H1 (cell line): ENCODE measurements around the gene ABCB7. TPM values are rescaled to one million over a fixed set of nuclear protein-coding genes. Genes with fewer than 3 reads are reported as not detected.

Experiments
- CTCF ChIA-PET: fragments of 300-600 bp; sonication (Branson Sonifier 250); formaldehyde crosslinking; loops from one replicate; lab custom pipeline; 2021; ENCODE audit not compliant: partially characterized antibody; lab: Charles Lee
- POLR2A ChIA-PET: fragments of 300-600 bp; sonication (Branson Sonifier 250); formaldehyde crosslinking; loops from one replicate; lab custom pipeline; 2021; ENCODE audit warnings: inconsistent platforms; ENCODE audit not compliant: partially characterized antibody; lab: Charles Lee
- DNase-seq, 2 experiments: peaks; one replicate each; pipeline versions ENCODE4 v3.0.0 to v3.0.0-alpha.2; 2010 to 2022; ENCODE audit warnings: low spot score in 2 of 2, low read depth in 1 of 2, mixed read lengths in 1 of 2
- FAIRE-seq: peaks from 2 replicates; lab custom pipeline; 2011; peaks lifted over from hg19 to GRCh38; lab: Jason Lieb, UNC
- H2AFZ ChIP-seq: 2 replicates; pipeline ENCODE4 v1.8.1; 2012; ENCODE audit warnings: low read length, inconsistent platforms
- H2AK5ac ChIP-seq: 2 replicates; pipeline ENCODE4 v1.6.1; 2013; ENCODE audit warnings: low read depth, low read length
- H2BK120ac ChIP-seq: replicated peaks from 2 replicates; pipeline ENCODE3; 2013; ENCODE audit warnings: low read depth, low read length, inconsistent platforms
- H2BK12ac ChIP-seq: 2 replicates; pipeline ENCODE4 v1.6.1; 2013; ENCODE audit warnings: low read depth, low read length
- H2BK15ac ChIP-seq: 2 replicates; pipeline ENCODE4 v1.6.1; 2013; ENCODE audit warnings: low read length
- H2BK20ac ChIP-seq: 2 replicates; pipeline ENCODE4 v1.6.1; 2013; ENCODE audit warnings: low read length
- H2BK5ac ChIP-seq: 2 replicates; pipeline ENCODE4 v1.6.1; 2013; ENCODE audit warnings: low read depth, low read length
- H3K14ac ChIP-seq: 2 replicates; pipeline ENCODE4 v1.6.1; 2013; ENCODE audit warnings: inconsistent platforms; ENCODE audit not compliant: insufficient read length
- H3K18ac ChIP-seq: 2 replicates; pipeline ENCODE4 v1.6.1; 2013; ENCODE audit warnings: low read length; ENCODE audit errors: extremely low read depth
- H3K23ac ChIP-seq: 2 replicates; pipeline ENCODE4 v1.6.1; 2013; ENCODE audit warnings: inconsistent platforms; ENCODE audit not compliant: insufficient read length
- H3K23me2 ChIP-seq: 2 replicates; pipeline ENCODE4 v1.6.1; 2013; ENCODE audit warnings: low read depth, low read length
- H3K27ac ChIP-seq: 2 replicates; pipeline ENCODE4 v1.6.1; 2011; ENCODE audit warnings: low read depth, low read length, inconsistent platforms
- H3K27me3 ChIP-seq, 4 experiments: replicated peaks in 1 of 4; 1 replicate in 1 of 4; 2 replicates in 3 of 4; pipeline versions ENCODE4 v1.6.1 to v1.8.1; 2011 to 2013; ENCODE audit warnings: low read length in 3 of 4, mild to moderate bottlenecking in 3 of 4, inconsistent platforms in 2 of 4, mixed read lengths in 2 of 4, moderate library complexity in 1 of 4; ENCODE audit not compliant: control insufficient read depth in 3 of 4, insufficient read depth in 3 of 4; ENCODE audit errors: extremely low read depth in 1 of 4
- H3K36me3 ChIP-seq, 4 experiments: 2 replicates each; pipeline versions ENCODE4 v1.6.1 to v1.8.1; 2011 to 2013; ENCODE audit warnings: mild to moderate bottlenecking in 4 of 4, low read length in 3 of 4, moderate library complexity in 2 of 4, control low read depth in 1 of 4, inconsistent platforms in 1 of 4; ENCODE audit not compliant: insufficient read depth in 4 of 4, control insufficient read depth in 2 of 4
- H3K4ac ChIP-seq: replicated peaks from 2 replicates; pipeline ENCODE3; 2013; ENCODE audit warnings: low read length, low read depth, mixed read lengths, inconsistent platforms; ENCODE audit not compliant: insufficient read length
- H3K4me1 ChIP-seq, 4 experiments: replicated peaks in 1 of 4; 1 replicate in 1 of 4; 2 replicates in 3 of 4; pipeline versions ENCODE4 v1.6.1 to v1.8.1; 2011 to 2013; ENCODE audit warnings: low read length in 3 of 4, inconsistent platforms in 2 of 4, mixed read lengths in 1 of 4; ENCODE audit not compliant: insufficient read depth in 4 of 4, control insufficient read depth in 3 of 4
- H3K4me2 ChIP-seq, 2 experiments: 2 replicates each; pipeline versions ENCODE4 v1.6.1 to v1.8.1; 2011 to 2013; ENCODE audit warnings: low read depth in 2 of 2, low read length in 2 of 2, control low read depth in 1 of 2, inconsistent platforms in 1 of 2, mild to moderate bottlenecking in 1 of 2; ENCODE audit not compliant: insufficient read depth in 1 of 2
- H3K4me3 ChIP-seq, 4 experiments: fragments of 200-600, 300-600 bp in 1 of 4; sonication (generic), shearing (Covaris generic), sonication (Bioruptor Twin) in 1 of 4; 2 replicates each; pipeline versions ENCODE4 v1.5.1 to v1.8.1; 2011 to 2016; ENCODE audit warnings: low read length in 4 of 4, low read depth in 3 of 4, control low read depth in 2 of 4, inconsistent platforms in 2 of 4, mild to moderate bottlenecking in 2 of 4, mixed read lengths in 1 of 4, moderate library complexity in 1 of 4; ENCODE audit not compliant: insufficient read depth in 2 of 4; ENCODE audit errors: extremely low read depth in 1 of 4
- H3K56ac ChIP-seq: replicated peaks from 2 replicates; pipeline ENCODE3; 2013; ENCODE audit warnings: low read depth, mild to moderate bottlenecking, mixed read lengths, low read length, inconsistent platforms; ENCODE audit not compliant: insufficient read length
- H3K79me1 ChIP-seq: 2 replicates; pipeline ENCODE4 v1.6.1; 2013; ENCODE audit warnings: low read depth, low read length, control low read depth
- H3K79me2 ChIP-seq, 2 experiments: 2 replicates each; pipeline versions ENCODE4 v1.6.1 to v1.8.1; 2012 to 2013; ENCODE audit warnings: low read length in 2 of 2, mild to moderate bottlenecking in 2 of 2, inconsistent platforms in 1 of 2; ENCODE audit not compliant: insufficient read depth in 2 of 2, control insufficient read depth in 1 of 2
- H3K9ac ChIP-seq, 4 experiments: replicated peaks in 1 of 4; 1 replicate in 1 of 4; 2 replicates in 3 of 4; pipeline versions ENCODE4 v1.6.1 to v1.8.1; 2011 to 2013; ENCODE audit warnings: low read depth in 3 of 4, low read length in 3 of 4, control low read depth in 2 of 4, mild to moderate bottlenecking in 2 of 4, moderate library complexity in 2 of 4, inconsistent platforms in 1 of 4; ENCODE audit errors: extremely low read depth in 1 of 4
- H3K9me3 ChIP-seq, 2 experiments: 2 replicates each; pipeline versions ENCODE4 v1.6.1 to v1.8.1; 2012 to 2013; ENCODE audit warnings: mild to moderate bottlenecking in 2 of 2, moderate library complexity in 2 of 2, control low read depth in 1 of 2, inconsistent platforms in 1 of 2, low read depth in 1 of 2, low read length in 1 of 2, mixed read lengths in 1 of 2; ENCODE audit not compliant: insufficient read depth in 2 of 2
- H4K20me1 ChIP-seq, 2 experiments: replicated peaks in 1 of 2; 2 replicates each; pipeline versions ENCODE3 to v1.8.1; 2011 to 2013; ENCODE audit warnings: inconsistent platforms in 2 of 2, low read length in 2 of 2, mild to moderate bottlenecking in 1 of 2; ENCODE audit not compliant: insufficient read depth in 2 of 2, control insufficient read depth in 1 of 2
- H4K5ac ChIP-seq: 2 replicates; pipeline ENCODE4 v1.6.1; 2013; ENCODE audit warnings: low read length, low read depth, mixed read lengths, inconsistent platforms; ENCODE audit not compliant: insufficient read length
- H4K8ac ChIP-seq: 2 replicates; pipeline ENCODE4 v1.8.0; 2013; ENCODE audit warnings: mild to moderate bottlenecking, moderate library complexity, low read length, inconsistent platforms; ENCODE audit not compliant: insufficient read depth; ENCODE audit errors: extremely low read depth
- H4K91ac ChIP-seq: replicated peaks from 2 replicates; pipeline ENCODE3; 2013; ENCODE audit warnings: low read length, mixed read lengths, inconsistent platforms; ENCODE audit not compliant: insufficient read length
- CTCF ChIP-seq, 3 experiments: IDR thresholded peaks; 1 replicate in 2 of 3; 2 replicates in 1 of 3; pipeline versions ENCODE4 v1.5.1 to v1.6.1; 2011; ENCODE audit warnings: low read length in 3 of 3, mild to moderate bottlenecking in 3 of 3, inconsistent platforms in 2 of 3, low read depth in 1 of 3, moderate library complexity in 1 of 3; ENCODE audit not compliant: insufficient read depth in 1 of 3; ENCODE audit errors: control extremely low read depth in 1 of 3
- NRF1 ChIP-seq: IDR thresholded peaks from 2 replicates; pipeline ENCODE4 v1.6.1; 2011; ENCODE audit warnings: mild to moderate bottlenecking, low read depth, low read length, improper control_type of control experiment
- WGBS, 2 experiments: shearing (Covaris generic) in 1 of 2; methylation state at CpG; one replicate each; pipeline versions ENCODE4 v1.1.6 to v1.1.7; 2013 to 2015; ENCODE audit warnings: low lambda C conversion rate in 2 of 2, mixed read lengths in 2 of 2, inconsistent platforms in 1 of 2, low coverage in 1 of 2, missing lambda C conversion rate in 1 of 2; ENCODE audit not compliant: insufficient replicate concordance in 2 of 2, insufficient coverage in 1 of 2, insufficient read length in 1 of 2; ENCODE audit errors: extremely low coverage in 1 of 2, missing lambda C conversion rate in 1 of 2; 5-methylcytosine and 5-hydroxymethylcytosine counted together
- polyA plus RNA-seq, 7 experiments: library from polyadenylated mRNA; depleted of rRNA in 3 of 7; stranded (reverse) in 5 of 7; unstranded in 2 of 7; fragments of >200 nt in 5 of 7; fragments of 200-250 nt in 2 of 7; gene quantifications; 1 replicate in 5 of 7; 2 replicates in 1 of 7; 4 replicates in 1 of 7; pipeline versions ENCODE4 v1.2.1 to v1.2.3, GENCODE V29; 2011 to 2013; ENCODE audit warnings: missing spikeins in 2 of 7, mixed read lengths in 2 of 7
- total RNA-seq: library from RNA; stranded (reverse); fragmentation: NEBNext Ultra II Directional; extraction: Animal tissue kit (Norgen Biotek cat#: 25700); gene quantifications from 2 replicates; pipeline ENCODE4 v1.2.1, GENCODE V29; 2021

The ABCB7 gene
- total and polyA plus RNA-seq, 2 of the 8 experiments (the other 6 are each of a cell fraction or from before 2014, with no cell fraction given), result 24.3 to 43.3 TPM

GRCh38 chrX:75155447-75155826, 646 bp downstream of the ABCB7 start:
- WGBS, 2 experiments, result 9% methylated on average over 6 of the region's 6 CpGs; no CpG with 5 or more reads in 1 of the 2 experiments
- Histone ChIP-seq H3K27ac (peak overlapping the region; percentile 82), H3K4me1 (no peaks in the 10 kb centered on the region; a peak in 1 of 7 replicates), H4K8ac (no peak overlapping the region), H3K79me1 (no peaks in the 10 kb centered on the region), H3K4me2 (peak overlapping the region; percentile 57 to 59), H2BK120ac (no peak overlapping the region), H3K14ac (no peak overlapping the region), H4K91ac (no peak overlapping the region), H2AFZ (peak overlapping the region; percentile 84; the same call in 1 of the 2 replicates), H2AK5ac (no peak overlapping the region), H3K9me3 (no peaks in the 10 kb centered on the region), H4K5ac (no peak overlapping the region), H3K4ac (no peak overlapping the region), H4K20me1 (no peaks in the 10 kb centered on the region), H3K27me3 (no peaks in the 10 kb centered on the region), H2BK12ac (no peak overlapping the region), H2BK15ac (no peak overlapping the region), H2BK20ac (no peak overlapping the region), H2BK5ac (peak overlapping the region; percentile 71; the same call in 1 of the 2 replicates), H3K23ac (no peak overlapping the region), H3K18ac (no peak overlapping the region), H3K9ac (peak overlapping the region; percentile 8 to 77 (median 50); a peak in 6 of 7 replicates), H3K79me2 (peaks cover 0 to 40% of the 10 kb centered on the region in 2 experiments; a peak in 2 of 4 replicates), H3K23me2 (no peaks in the 10 kb centered on the region), H3K36me3 (no peaks in the 10 kb centered on the region), H3K4me3 (peak overlapping the region; percentile 65 to 88 (median 68)), H3K56ac (no peak overlapping the region)
- ChIA-PET CTCF (interaction anchor here (0.6 kb wide), 1 partner anchor 142 kb away, joined by 5 read pairs; no protein-coding TSS in a partner anchor), POLR2A (no interaction called here)
- FAIRE-seq (no peak), DNase-seq (no peak)
- TF ChIP-seq NRF1 (no peak), CTCF (IDR thresholded peaks at IDR 0.05; ENCODE audit: control extremely low read depth in 1 of 3, insufficient read depth in 1 of 3, low read depth in 1 of 3, low read length in 3 of 3) (no peak)
